ENCODE data around the gene ZSCAN9. TPM values are rescaled to one million over a fixed set of nuclear protein-coding genes. Genes with fewer than 3 reads are reported as not detected.

ZSCAN9 gene
- total and polyA plus RNA-seq, 7 donors = 3.9 to 10.4 (median 6.4) TPM

GRCh38 chr6:28252009-28252975 lies 27.2 kb downstream of the ZSCAN9 start, which contains the start of gene ZKSCAN4:
Gene ZKSCAN4 (minus strand): TSS chr6:28252269. CDS start chr6:28251980, 289 bp downstream.
- intact Hi-C loops (cut with DNase I) = loop anchor here (1.0 to 5.0 kb wide), 5 partner anchors 15 to 116 kb away; partner anchors contain the start of gene ZSCAN26 (in 1 of the 2)
- WGBS, 3 donors = 7 to 9% (median 8%) methylated on average over 14 of the region's 14 CpGs
- Histone ChIP-seq H3K4me1 (peaks cover 7% of the 10 kb centered on the region), H3K27me3 (ENCODE audit: insufficient read depth in 3 of 3, low read length in 2 of 3) (no peaks in the 10 kb centered on the region), H3K36me3 (ENCODE audit: insufficient read depth in 1 of 2, low read depth in 1 of 2) (peaks cover 0 to 25% of the 10 kb centered on the region in 2 donors), H3K9me3 (no peaks in the 10 kb centered on the region), H3K27ac (peak within 1 kb of the TSS; percentile 61), H3K4me3 (peak within 1 kb of the TSS; percentile 80)
- ATAC-seq = peak; percentile 85 to 100 (median 98)
- TF ChIP-seq CTCF (IDR thresholded peaks at IDR 0.05) = no peak
- peak; percentile 77 to 84 for DNase-seq

- TF ChIP-seq CTCF (IDR thresholded peaks at IDR 0.05) = no peak
- 68 to 84% (median 77%) methylated on average over 1 of the region's 1 CpG for WGBS, 3 donors
- Histone ChIP-seq H3K27me3 (ENCODE audit: insufficient read depth in 3 of 3, low read length in 2 of 3) (no peaks in the 10 kb centered on the region), H3K4me1 (peaks cover 7% of the 10 kb centered on the region), H3K9me3 (no peaks in the 10 kb centered on the region), H3K4me3 (no peak overlapping the region), H3K36me3 (ENCODE audit: insufficient read depth in 1 of 2, low read depth in 1 of 2) (peaks cover 0 to 7% of the 10 kb centered on the region in 2 donors), H3K27ac (no peak overlapping the region)
- DNase-seq = no peak
- ATAC-seq = no peak
- intact Hi-C loops (cut with DNase I) = loop anchor here (5.0 kb wide), 3 partner anchors 37 to 117 kb away; no protein-coding TSS in a partner anchor
Observed at GRCh38 chr6:28254121-28254519, 29.0 kb downstream of the ZSCAN9 start.

GRCh38 chr6:28257042-28257441 lies 32.0 kb downstream of the ZSCAN9 start:
- no peak for TF ChIP-seq CTCF (IDR thresholded peaks at IDR 0.05)
- H3K36me3 ChIP-seq (ENCODE audit: insufficient read depth in 1 of 2, low read depth in 1 of 2) = no peaks in the 10 kb centered on the region
- H3K4me3 ChIP-seq = no peak overlapping the region
- DNase-seq (no peak), ATAC-seq (no peak)
- H3K4me1 ChIP-seq = peaks cover 3% of the 10 kb centered on the region
- no peaks in the 10 kb centered on the region for H3K27me3 ChIP-seq (ENCODE audit: insufficient read depth in 3 of 3, low read length in 2 of 3)
- WGBS, 3 donors = 0% methylated on average over 1 of the region's 1 CpG
- intact Hi-C loops (cut with DNase I) = no loop called here
- H3K27ac ChIP-seq = no peak overlapping the region
- peaks cover 14% of the 10 kb centered on the region for H3K9me3 ChIP-seq

GRCh38 chr6:28258877-28259777 lies 34.1 kb downstream of the ZSCAN9 start, which contains the start of gene NKAPL:
Gene NKAPL (plus strand): TSS chr6:28259297. CDS start chr6:28259372, 75 bp downstream.
- 22 to 27% (median 24%) methylated on average over 58 of the region's 58 CpGs for WGBS, 3 donors
- Histone ChIP-seq H3K4me3 (peak within 1 kb of the TSS; percentile 77), H3K4me1 (peaks cover 3% of the 10 kb centered on the region), H3K27me3 (ENCODE audit: insufficient read depth in 3 of 3, low read length in 2 of 3) (no peaks in the 10 kb centered on the region), H3K27ac (peak within 1 kb of the TSS; percentile 69), H3K9me3 (peaks cover 14% of the 10 kb centered on the region), H3K36me3 (ENCODE audit: insufficient read depth in 1 of 2, low read depth in 1 of 2) (peaks cover 0 to 2% of the 10 kb centered on the region in 2 donors)
- no peak for TF ChIP-seq CTCF (IDR thresholded peaks at IDR 0.05)
- intact Hi-C loops (cut with DNase I) = no loop called here
- DNase-seq = peak; percentile 89 to 92
- ATAC-seq = peak; percentile 96 to 100 (median 99)
